ENCODE measurements around the gene PGAM5. TPM values are rescaled to one million over a fixed set of nuclear protein-coding genes. Genes with fewer than 3 reads are reported as not detected.

PGAM5 gene
- 29.1 TPM for total RNA-seq (ENCODE audit: unreplicated experiment)
- long read RNA-seq, partial matches to known transcripts: 0 of 2 reads
- long read RNA-seq, other reads (novel, unspliced or antisense): 1 of 2 reads

GRCh38 chr12:132710405-132711079 is at the start of gene PGAM5:
TSS of gene PGAM5 (plus strand) at chr12:132710842. CDS start at chr12:132710877, 35 bp downstream.
- TF ChIP-seq CTCF (IDR thresholded peaks at IDR 0.05; ENCODE audit: partially characterized antibody, unreplicated experiment): no peak
- peaks cover 5% of the 10 kb centered on the region for H3K27me3 Mint-ChIP-seq (ENCODE audit: unreplicated experiment)
- peak; percentile 83 for DNase-seq
- H3K4me3 Mint-ChIP-seq (ENCODE audit: unreplicated experiment): peak within 1 kb of the TSS; percentile 98
- H3K9me3 Mint-ChIP-seq (ENCODE audit: unreplicated experiment): peaks cover 9% of the 10 kb centered on the region
- no peaks in the 10 kb centered on the region for H3K36me3 Mint-ChIP-seq (ENCODE audit: unreplicated experiment)
- H3K4me1 Mint-ChIP-seq (ENCODE audit: low read depth, unreplicated experiment): peaks cover 3% of the 10 kb centered on the region
- H3K27ac Mint-ChIP-seq (ENCODE audit: unreplicated experiment): peak within 1 kb of the TSS; percentile 93

GRCh38 chr12:132660996-132661395 is 49.6 kb upstream of the PGAM5 start:
- Mint-ChIP-seq H3K4me1 (ENCODE audit: low read depth, unreplicated experiment) (no peaks in the 10 kb centered on the region), H3K9me3 (ENCODE audit: unreplicated experiment) (no peaks in the 10 kb centered on the region), H3K27me3 (ENCODE audit: unreplicated experiment) (peaks cover 1% of the 10 kb centered on the region), H3K36me3 (ENCODE audit: unreplicated experiment) (no peaks in the 10 kb centered on the region), H3K4me3 (ENCODE audit: unreplicated experiment) (no peak overlapping the region), H3K27ac (ENCODE audit: unreplicated experiment) (no peak overlapping the region)
- TF ChIP-seq CTCF (IDR thresholded peaks at IDR 0.05; ENCODE audit: partially characterized antibody, unreplicated experiment): no peak
- DNase-seq: no peak

DNA sequence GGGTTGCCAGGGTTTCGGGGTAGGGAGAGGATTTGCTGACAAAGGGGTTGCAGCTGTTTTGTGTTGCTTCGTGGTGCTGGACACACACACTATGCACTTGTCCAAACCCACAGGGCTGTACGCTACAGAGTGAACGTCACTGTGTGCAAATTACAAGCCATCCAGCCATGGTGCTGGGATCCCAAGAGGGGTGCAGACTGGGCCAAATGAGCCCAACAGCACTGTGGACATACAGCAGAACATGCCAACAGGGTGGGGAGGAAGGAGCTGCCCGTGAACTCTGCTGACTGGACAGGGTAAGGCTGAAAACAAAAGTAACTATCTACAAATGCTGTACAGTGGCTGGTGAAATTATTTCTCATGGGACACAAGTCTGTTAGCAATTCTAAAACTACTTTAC is 48.7 kb upstream of the PGAM5 start:
- H3K27ac Mint-ChIP-seq (ENCODE audit: unreplicated experiment): no peak overlapping the region
- no peaks in the 10 kb centered on the region for H3K36me3 Mint-ChIP-seq (ENCODE audit: unreplicated experiment)
- H3K4me3 Mint-ChIP-seq (ENCODE audit: unreplicated experiment): no peak overlapping the region
- H3K27me3 Mint-ChIP-seq (ENCODE audit: unreplicated experiment): peaks cover 4% of the 10 kb centered on the region
- H3K9me3 Mint-ChIP-seq (ENCODE audit: unreplicated experiment): no peaks in the 10 kb centered on the region
- H3K4me1 Mint-ChIP-seq (ENCODE audit: low read depth, unreplicated experiment): no peaks in the 10 kb centered on the region
- no peak for TF ChIP-seq CTCF (IDR thresholded peaks at IDR 0.05; ENCODE audit: partially characterized antibody, unreplicated experiment)
- DNase-seq: no peak

- Mint-ChIP-seq H3K4me3 (ENCODE audit: unreplicated experiment) (no peak overlapping the region), H3K27me3 (ENCODE audit: unreplicated experiment) (peaks cover 6% of the 10 kb centered on the region), H3K9me3 (ENCODE audit: unreplicated experiment) (no peaks in the 10 kb centered on the region), H3K27ac (ENCODE audit: unreplicated experiment) (no peak overlapping the region), H3K36me3 (ENCODE audit: unreplicated experiment) (peaks cover 4% of the 10 kb centered on the region), H3K4me1 (ENCODE audit: low read depth, unreplicated experiment) (no peaks in the 10 kb centered on the region)
- no peak for DNase-seq
- TF ChIP-seq CTCF (IDR thresholded peaks at IDR 0.05; ENCODE audit: partially characterized antibody, unreplicated experiment): no peak
These were observed 47.5 kb upstream of the PGAM5 start for GRCh38 chr12:132662901-132663755.

Measured in glutamatergic neuron (in vitro differentiated cells).